Vagina (tissue), 2 donors: ENCODE results near the gene CRYGC. TPM values are rescaled to one million over a fixed set of nuclear protein-coding genes. Genes with fewer than 3 reads are reported as not detected.

Experiments used
- DNase-seq, 2 donors: peaks; one replicate each; pipeline ENCODE4 v3.0.0-alpha.2; 2017; ENCODE audit errors: extremely low spot score in 2 of 2
- H3K27ac ChIP-seq: fragments of 200-600 bp; sonication (generic); one replicate; pipeline ENCODE4 v1.5.1; 2019
- H3K27me3 ChIP-seq: fragments of 200-600 bp; sonication (generic); one replicate; pipeline ENCODE4 v1.5.1; 2019
- H3K36me3 ChIP-seq, 2 donors: fragments of 200-600 bp; sonication (generic); one replicate each; pipeline ENCODE4 v1.5.1; 2017 to 2019
- H3K4me1 ChIP-seq: fragments of 200-600 bp; sonication (generic); one replicate; pipeline ENCODE4 v1.5.1; 2019
- H3K4me3 ChIP-seq, 2 donors: fragments of 200-600 bp; sonication (generic); 1 replicate in 1 of 2; 2 replicates in 1 of 2; pipeline ENCODE4 v1.5.1; 2016 to 2019
- H3K9me3 ChIP-seq: fragments of 200-600 bp; sonication (generic); one replicate; pipeline ENCODE4 v1.5.1; 2019
- CTCF ChIP-seq, 3 experiments: fragments of 450-650 bp in 2 of 3; fragments of 200-600 bp in 1 of 3; sonication (generic) in 1 of 3; IDR thresholded peaks; one replicate each; pipeline ENCODE4 v1.5.1; 2017 to 2019; ENCODE audit warnings: antibody characterized with exemption in 3 of 3, mild to moderate bottlenecking in 2 of 3, moderate library complexity in 2 of 3
- POLR2A ChIP-seq, 2 donors: fragments of 450-650 bp; IDR thresholded peaks; one replicate each; pipeline ENCODE4 v1.6.1; 2017; ENCODE audit warnings: antibody characterized with exemption in 2 of 2, mild to moderate bottlenecking in 2 of 2, moderate library complexity in 2 of 2
- POLR2AphosphoS5 ChIP-seq, 2 donors: sonication (generic); formaldehyde crosslinking; IDR thresholded peaks; one replicate each; pipeline ENCODE4 v1.9.0; 2017; ENCODE audit warnings: antibody characterized with exemption in 2 of 2, mild to moderate bottlenecking in 2 of 2, low read depth in 1 of 2; ENCODE audit not compliant: insufficient read depth in 1 of 2
- intact Hi-C: fragments of 100-400 bp; cut with DNase I; formaldehyde crosslinking; loops from one replicate; pipeline ENCODE4 v1.15.1; 2023
- total RNA-seq: library from RNA; depleted of rRNA; stranded (reverse); fragments of >200 nt; gene quantifications from one replicate; pipeline ENCODE4 v1.2.3, GENCODE V29; 2016

Gene CRYGC
- total RNA-seq, 1 donor from 2014 or later = not detected

- H3K36me3 ChIP-seq = no peaks in the 10 kb centered on the region
- DNase-seq = no peak
- H3K27me3 ChIP-seq = no peaks in the 10 kb centered on the region
- no peak overlapping the region for H3K4me3 ChIP-seq
- TF ChIP-seq POLR2A (IDR thresholded peaks at IDR 0.05) = no peak
- no peak for TF ChIP-seq CTCF (IDR thresholded peaks at IDR 0.05)
- TF ChIP-seq POLR2AphosphoS5 (IDR thresholded peaks at IDR 0.05; ENCODE audit: insufficient read depth in 1 of 2, low read depth in 1 of 2) = no peak
- intact Hi-C loops = no loop called here
- H3K9me3 ChIP-seq = no peaks in the 10 kb centered on the region
- H3K27ac ChIP-seq = no peak overlapping the region
- H3K4me1 ChIP-seq = no peaks in the 10 kb centered on the region
Observed at GRCh38 chr2:208147008-208147407, 17.4 kb upstream of the CRYGC start.

- Histone ChIP-seq H3K4me3 (no peak within 1 kb of the TSS), H3K4me1 (no peaks in the 10 kb centered on the region), H3K27ac (no peak within 1 kb of the TSS), H3K27me3 (no peaks in the 10 kb centered on the region), H3K36me3 (no peaks in the 10 kb centered on the region), H3K9me3 (no peaks in the 10 kb centered on the region)
- DNase-seq = no peak
- no peak for TF ChIP-seq POLR2AphosphoS5 (IDR thresholded peaks at IDR 0.05; ENCODE audit: insufficient read depth in 1 of 2, low read depth in 1 of 2)
- no peak for TF ChIP-seq CTCF (IDR thresholded peaks at IDR 0.05)
- TF ChIP-seq POLR2A (IDR thresholded peaks at IDR 0.05) = no peak
- intact Hi-C loops = no loop called here
Observed at GRCh38 chr2:208146006-208146405, 16.4 kb upstream of the CRYGC start, which contains the start of gene CRYGB. TSS of gene CRYGB (minus strand) at chr2:208146158. CDS start at chr2:208146120, 38 bp downstream.

GRCh38 chr2:208142925-208143799, 13.5 kb upstream of the CRYGC start:
- no peak for TF ChIP-seq CTCF (IDR thresholded peaks at IDR 0.05)
- TF ChIP-seq POLR2AphosphoS5 (IDR thresholded peaks at IDR 0.05; ENCODE audit: insufficient read depth in 1 of 2, low read depth in 1 of 2) = no peak
- no peak for TF ChIP-seq POLR2A (IDR thresholded peaks at IDR 0.05)
- H3K27me3 ChIP-seq = no peaks in the 10 kb centered on the region
- no peaks in the 10 kb centered on the region for H3K36me3 ChIP-seq
- intact Hi-C loops = no loop called here
- no peaks in the 10 kb centered on the region for H3K9me3 ChIP-seq
- no peak overlapping the region for H3K27ac ChIP-seq
- no peaks in the 10 kb centered on the region for H3K4me1 ChIP-seq
- DNase-seq = no peak
- no peak overlapping the region for H3K4me3 ChIP-seq

GRCh38 chr2:208142240-208142924, 12.8 kb upstream of the CRYGC start:
- no peaks in the 10 kb centered on the region for H3K4me1 ChIP-seq
- intact Hi-C loops = no loop called here
- H3K36me3 ChIP-seq = no peaks in the 10 kb centered on the region
- no peak for TF ChIP-seq CTCF (IDR thresholded peaks at IDR 0.05)
- TF ChIP-seq POLR2AphosphoS5 (IDR thresholded peaks at IDR 0.05; ENCODE audit: insufficient read depth in 1 of 2, low read depth in 1 of 2) = no peak
- TF ChIP-seq POLR2A (IDR thresholded peaks at IDR 0.05) = no peak
- no peak overlapping the region for H3K4me3 ChIP-seq
- H3K27ac ChIP-seq = no peak overlapping the region
- H3K9me3 ChIP-seq = no peaks in the 10 kb centered on the region
- DNase-seq = no peak
- H3K27me3 ChIP-seq = no peaks in the 10 kb centered on the region
